HG03558 (cell line): Measurements from ENCODE around the gene ATXN7L1.
"Not testable (repeated sequence)": the region's sequence is repeated elsewhere in the genome, so short reads cannot be mapped to it uniquely, and the experiment has no call there.

ENCODE experiments used
- ATAC-seq: cut with Tn5 transposase; IDR thresholded peaks from one replicate; pipeline ENCODE4 v1.9.1; 2021; ENCODE audit warnings: moderate number of reproducible peaks; ENCODE audit not compliant: unreplicated experiment; ENCODE audit errors: extremely low read depth

ATXN7L1 gene

GRCh38 chr7:105892387-105892786, 16.0 kb upstream of the ATXN7L1 start:
- no peak for ATAC-seq

- ATAC-seq, result no peak
These were observed 14.0 kb upstream of the ATXN7L1 start for GRCh38 chr7:105890290-105890997.

- ATAC-seq, result no peak
These were observed 11.3 kb upstream of the ATXN7L1 start for GRCh38 chr7:105887569-105888189.

GRCh38 chr7:105886776-105887175, 10.4 kb upstream of the ATXN7L1 start:
- ATAC-seq, result no peak

GRCh38 chr7:105885387-105886111, 9.2 kb upstream of the ATXN7L1 start:
- ATAC-seq, result no peak

- ATAC-seq, result not testable (repeated sequence)
These were observed 6.8 kb upstream of the ATXN7L1 start for GRCh38 chr7:105883179-105883578.

- ATAC-seq, result no peak
These were observed 5.0 kb upstream of the ATXN7L1 start for GRCh38 chr7:105881439-105881838.

- no peak for ATAC-seq
These were observed 4.4 kb upstream of the ATXN7L1 start for GRCh38 chr7:105880571-105881330.

GRCh38 chr7:105879782-105880181, 3.4 kb upstream of the ATXN7L1 start:
- ATAC-seq, result no peak

- no peak for ATAC-seq
These were observed 2.6 kb upstream of the ATXN7L1 start for GRCh38 chr7:105878746-105879605.

- no peak for ATAC-seq
These were observed 1.3 kb upstream of the ATXN7L1 start for GRCh38 chr7:105877736-105878135.

GRCh38 chr7:105876964-105877601, 684 bp upstream of the ATXN7L1 start:
- no peak for ATAC-seq

GRCh38 chr7:105875505-105875904, 894 bp downstream of the ATXN7L1 start:
- ATAC-seq, result no peak

GRCh38 chr7:105874055-105874454, 2.3 kb downstream of the ATXN7L1 start:
- ATAC-seq, result no peak

GRCh38 chr7:105872491-105872890, 3.9 kb downstream of the ATXN7L1 start:
- ATAC-seq, result no peak

GRCh38 chr7:105871142-105871541, 5.3 kb downstream of the ATXN7L1 start:
- ATAC-seq, result no peak

GRCh38 chr7:105866102-105866801, 10.1 kb downstream of the ATXN7L1 start:
- no peak for ATAC-seq

- ATAC-seq, result no peak
These were observed 12.5 kb downstream of the ATXN7L1 start for GRCh38 chr7:105863876-105864275.

GRCh38 chr7:105862770-105863169, 13.6 kb downstream of the ATXN7L1 start:
- ATAC-seq, result no peak
